ENCODE measurements around the gene TMEM266.

Gene TMEM266

DNA sequence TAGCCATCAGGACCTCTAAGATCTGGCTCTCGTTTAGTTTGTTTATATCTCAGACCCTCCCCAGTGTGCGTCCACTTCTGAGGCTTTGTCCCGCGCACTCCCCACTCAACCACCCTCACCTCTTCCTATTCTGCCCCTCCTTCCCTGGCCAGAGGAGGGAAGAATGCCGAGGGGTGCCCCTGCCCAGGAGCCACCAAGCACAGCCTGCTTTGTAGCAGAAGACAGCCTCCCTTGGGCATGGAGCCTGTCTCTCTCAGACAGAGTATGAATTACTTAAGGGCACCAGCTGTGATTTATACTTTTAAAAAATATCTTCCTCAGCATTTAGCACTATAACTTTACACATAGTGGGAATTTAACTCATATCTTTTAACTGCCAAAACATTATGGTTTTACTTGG lies 6.0 kb downstream of the TMEM266 start:
- no peak for DNase-seq (ENCODE audit: extremely low read depth, low read depth)
- no peak overlapping the region for H3K4me3 ChIP-seq (replicated peaks; ENCODE audit: low read depth, low read length)
- TF ChIP-seq, protein P1, sequence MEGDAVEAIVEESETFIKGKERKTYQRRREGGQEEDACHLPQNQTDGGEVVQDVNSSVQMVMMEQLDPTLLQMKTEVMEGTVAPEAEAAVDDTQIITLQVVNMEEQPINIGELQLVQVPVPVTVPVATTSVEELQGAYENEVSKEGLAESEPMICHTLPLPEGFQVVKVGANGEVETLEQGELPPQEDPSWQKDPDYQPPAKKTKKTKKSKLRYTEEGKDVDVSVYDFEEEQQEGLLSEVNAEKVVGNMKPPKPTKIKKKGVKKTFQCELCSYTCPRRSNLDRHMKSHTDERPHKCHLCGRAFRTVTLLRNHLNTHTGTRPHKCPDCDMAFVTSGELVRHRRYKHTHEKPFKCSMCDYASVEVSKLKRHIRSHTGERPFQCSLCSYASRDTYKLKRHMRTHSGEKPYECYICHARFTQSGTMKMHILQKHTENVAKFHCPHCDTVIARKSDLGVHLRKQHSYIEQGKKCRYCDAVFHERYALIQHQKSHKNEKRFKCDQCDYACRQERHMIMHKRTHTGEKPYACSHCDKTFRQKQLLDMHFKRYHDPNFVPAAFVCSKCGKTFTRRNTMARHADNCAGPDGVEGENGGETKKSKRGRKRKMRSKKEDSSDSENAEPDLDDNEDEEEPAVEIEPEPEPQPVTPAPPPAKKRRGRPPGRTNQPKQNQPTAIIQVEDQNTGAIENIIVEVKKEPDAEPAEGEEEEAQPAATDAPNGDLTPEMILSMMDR (IDR thresholded peaks at IDR 0.05; ENCODE audit: low read depth, low read length, missing control alignments), result no peak

GRCh38 chr15:76070192-76070591 lies 10.4 kb downstream of the TMEM266 start:
- TF ChIP-seq, protein P1 (IDR thresholded peaks at IDR 0.05; ENCODE audit: low read depth, low read length, missing control alignments), result no peak
- no peak overlapping the region for H3K4me3 ChIP-seq (replicated peaks; ENCODE audit: low read depth, low read length)
- DNase-seq (ENCODE audit: extremely low read depth, low read depth), result no peak

DNA sequence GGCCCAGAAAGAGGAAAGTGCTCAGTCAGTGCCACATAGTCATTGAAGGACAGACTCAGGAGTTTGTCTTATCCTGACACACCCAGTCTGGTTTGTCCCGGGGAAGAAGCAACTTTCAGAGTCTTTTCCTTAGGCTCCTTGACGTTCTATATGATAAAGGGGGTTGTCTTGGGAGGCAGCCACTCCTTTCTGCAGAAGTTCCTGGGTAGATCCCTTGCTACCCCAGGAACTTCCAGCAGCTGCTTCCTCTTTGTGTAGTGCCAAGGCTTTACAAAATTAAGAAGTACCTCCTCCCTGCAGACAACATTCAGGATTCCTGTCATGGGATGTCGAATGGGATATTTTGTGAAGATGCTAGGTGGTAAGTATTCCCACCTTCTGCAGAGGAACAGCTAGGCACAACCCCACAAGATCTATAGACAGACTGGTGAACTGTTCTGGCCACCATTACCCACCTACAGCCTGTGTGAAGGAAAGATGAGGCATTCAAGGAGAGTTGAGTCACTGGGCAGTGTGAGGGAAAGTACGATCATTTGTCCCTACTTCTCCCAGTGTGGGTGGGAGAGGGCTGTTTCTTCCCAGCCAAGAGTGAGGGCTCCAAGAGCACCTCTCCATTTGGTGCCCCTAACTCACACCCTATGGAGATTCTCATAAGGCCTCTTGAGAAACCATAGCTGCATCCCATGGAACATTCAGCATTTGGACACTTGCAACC lies 11.3 kb downstream of the TMEM266 start:
- no peak for DNase-seq (ENCODE audit: extremely low read depth, low read depth)
- H3K4me3 ChIP-seq (replicated peaks; ENCODE audit: low read depth, low read length), result no peak overlapping the region
- TF ChIP-seq, protein P1 (IDR thresholded peaks at IDR 0.05; ENCODE audit: low read depth, low read length, missing control alignments), result no peak

DNA sequence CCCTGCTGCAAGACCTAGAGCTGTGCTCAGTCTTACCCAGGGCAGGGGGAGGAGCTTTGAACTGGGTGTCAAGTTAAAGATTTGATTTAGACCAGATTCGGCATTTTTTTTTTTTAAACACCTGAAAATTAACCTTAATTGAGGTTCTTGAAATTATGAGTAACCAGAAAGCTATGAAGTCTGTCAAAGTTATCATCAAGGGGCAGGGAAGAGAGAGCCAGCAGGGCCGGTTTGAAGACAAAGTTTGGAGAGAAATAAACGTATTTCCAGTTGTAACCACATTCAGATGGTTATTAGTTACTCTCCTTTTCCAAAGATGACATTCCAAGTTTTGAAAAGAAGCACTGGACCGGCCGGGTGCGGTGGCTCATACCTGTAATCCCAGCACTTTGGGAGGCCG lies 12.0 kb downstream of the TMEM266 start:
- DNase-seq (ENCODE audit: extremely low read depth, low read depth), result no peak

GRCh38 chr15:76073554-76073953 lies 13.8 kb downstream of the TMEM266 start:
- TF ChIP-seq, protein P1 (IDR thresholded peaks at IDR 0.05; ENCODE audit: low read depth, low read length, missing control alignments), result no peak
- no peak overlapping the region for H3K4me3 ChIP-seq (replicated peaks; ENCODE audit: low read depth, low read length)
- DNase-seq (ENCODE audit: extremely low read depth, low read depth), result no peak

More for the DNA sequence above, 12.0 kb downstream of the TMEM266 start:
- TF ChIP-seq, protein P1 (IDR thresholded peaks at IDR 0.05; ENCODE audit: low read depth, low read length, missing control alignments), result no peak
- H3K4me3 ChIP-seq (replicated peaks; ENCODE audit: low read depth, low read length), result no peak overlapping the region

GRCh38 chr15:76075046-76075445 lies 15.3 kb downstream of the TMEM266 start:
- no peak for DNase-seq (ENCODE audit: extremely low read depth, low read depth)
- TF ChIP-seq, protein P1 (IDR thresholded peaks at IDR 0.05; ENCODE audit: low read depth, low read length, missing control alignments), result no peak

More at GRCh38 chr15:76075046-76075445, 15.3 kb downstream of the TMEM266 start:
- no peak overlapping the region for H3K4me3 ChIP-seq (replicated peaks; ENCODE audit: low read depth, low read length)

Measured in HFF-Myc (cell line).